Effector CD8-positive, alpha-beta T cell (primary cell): ENCODE measurements around the gene ASB18.

Experiments
- DNase-seq: peaks from one replicate; lab custom pipeline; 2025; lab: John Stamatoyannopoulos, UW

ASB18 gene

GRCh38 chr2:236208019-236208926 is 55.9 kb downstream of the ASB18 start:
- DNase-seq = no peak

- no peak for DNase-seq
These were observed 56.7 kb downstream of the ASB18 start for GRCh38 chr2:236207472-236207871.

GRCh38 chr2:236205867-236206645 is 58.1 kb downstream of the ASB18 start:
- DNase-seq = no peak

GRCh38 chr2:236204953-236205352 is 59.3 kb downstream of the ASB18 start:
- DNase-seq = no peak

GRCh38 chr2:236200378-236200777 is 63.8 kb downstream of the ASB18 start:
- DNase-seq = no peak

- DNase-seq = no peak
These were observed 67.8 kb downstream of the ASB18 start for GRCh38 chr2:236196366-236196765.

- DNase-seq = no peak
These were observed 68.5 kb downstream of the ASB18 start for GRCh38 chr2:236195726-236196125.

- no peak for DNase-seq
These were observed 69.4 kb downstream of the ASB18 start for GRCh38 chr2:236194786-236195185.

GRCh38 chr2:236193026-236193425 is 71.2 kb downstream of the ASB18 start:
- DNase-seq = no peak

GRCh38 chr2:236190674-236191073 is 73.5 kb downstream of the ASB18 start:
- DNase-seq = no peak

- no peak for DNase-seq
These were observed 79.5 kb downstream of the ASB18 start for GRCh38 chr2:236184701-236185100.

GRCh38 chr2:236180831-236181453 is 83.3 kb downstream of the ASB18 start:
- no peak for DNase-seq

- no peak for DNase-seq
These were observed 84.0 kb downstream of the ASB18 start for GRCh38 chr2:236180076-236180816.

GRCh38 chr2:236179236-236180075 is 84.8 kb downstream of the ASB18 start:
- DNase-seq = no peak

- DNase-seq = no peak
These were observed 85.3 kb downstream of the ASB18 start for GRCh38 chr2:236178890-236179235.

GRCh38 chr2:236177967-236178889 is 86.0 kb downstream of the ASB18 start:
- no peak for DNase-seq

- DNase-seq = no peak
These were observed 86.6 kb downstream of the ASB18 start for GRCh38 chr2:236177604-236177966.

- no peak for DNase-seq
These were observed 87.3 kb downstream of the ASB18 start for GRCh38 chr2:236176951-236177350.

- no peak for DNase-seq
These were observed 87.8 kb downstream of the ASB18 start for GRCh38 chr2:236176417-236176816.

GRCh38 chr2:236175548-236176150 is 88.6 kb downstream of the ASB18 start:
- DNase-seq = no peak
